GM12891 (cell line): ENCODE measurements around the gene IDH3G.
"Not testable (repeated sequence)": the region's sequence is repeated elsewhere in the genome, so short reads cannot be mapped to it uniquely, and the experiment has no call there.

Experiments
- DNase-seq: peaks from one replicate; pipeline ENCODE4 v3.0.0; 2011; ENCODE audit warnings: low spot score; ENCODE audit not compliant: insufficient read length
- FAIRE-seq: peaks from 2 replicates; lab custom pipeline; 2011; peaks lifted over from hg19 to GRCh38; lab: Jason Lieb, UNC
- PAX5 ChIP-seq: IDR thresholded peaks from 2 replicates; pipeline ENCODE4 v1.6.1; 2011; ENCODE audit warnings: low read length, moderate library complexity, mild to moderate bottlenecking; ENCODE audit not compliant: insufficient read depth, severe bottlenecking
- POLR2A ChIP-seq: IDR thresholded peaks from 2 replicates; pipeline ENCODE4 v1.6.1; 2011; ENCODE audit warnings: low read depth, low read length, control low read depth
- POLR2AphosphoS5 ChIP-seq: IDR thresholded peaks from 2 replicates; pipeline ENCODE4 v1.6.1; 2011; ENCODE audit warnings: low read depth, low read length, control low read depth
- POU2F2 ChIP-seq: IDR thresholded peaks from 2 replicates; pipeline ENCODE4 v1.6.1; 2011; ENCODE audit warnings: low read depth, mild to moderate bottlenecking, control low read depth, low read length, moderate library complexity
- SPI1 ChIP-seq: IDR thresholded peaks from 2 replicates; pipeline ENCODE4 v1.6.1; 2011; ENCODE audit warnings: low read depth, low read length, control low read depth
- TAF1 ChIP-seq: IDR thresholded peaks from 2 replicates; pipeline ENCODE4 v1.6.1; 2011; ENCODE audit warnings: low read depth, low read length, control low read depth

Gene IDH3G

GRCh38 chrX:153828723-153829548, 34.8 kb upstream of the IDH3G start:
- no peak for TF ChIP-seq POU2F2
- no peak for TF ChIP-seq TAF1
- TF ChIP-seq PAX5: no peak
- no peak for TF ChIP-seq POLR2A
- no peak for TF ChIP-seq POLR2AphosphoS5
- TF ChIP-seq SPI1: no peak
- FAIRE-seq (no peak), DNase-seq (no peak)

DNA sequence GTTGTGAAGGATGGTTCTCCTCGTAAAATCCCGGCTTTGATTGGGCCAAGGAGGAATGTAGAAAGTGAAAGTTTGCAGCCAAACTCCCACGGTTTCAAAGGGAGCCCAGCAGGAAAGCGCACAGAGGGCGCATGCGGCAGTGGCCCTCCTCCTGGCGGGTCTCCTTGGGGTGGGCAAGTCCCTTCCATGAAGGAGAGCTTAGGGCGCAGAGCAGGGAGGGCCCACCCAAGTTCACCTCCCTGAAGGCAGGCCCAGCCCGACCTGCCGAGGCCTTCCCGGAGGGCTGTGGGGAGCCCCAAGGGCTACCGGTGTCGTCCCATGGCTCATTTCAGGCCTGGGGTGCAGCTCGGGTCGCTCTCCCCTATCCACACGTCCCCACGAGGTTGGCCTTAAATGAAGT, 34.1 kb upstream of the IDH3G start:
- DNase-seq: no peak
- FAIRE-seq: no peak
- TF ChIP-seq POLR2AphosphoS5 (no peak), POU2F2 (no peak), PAX5 (no peak), TAF1 (no peak), SPI1 (no peak), POLR2A (no peak)

DNA sequence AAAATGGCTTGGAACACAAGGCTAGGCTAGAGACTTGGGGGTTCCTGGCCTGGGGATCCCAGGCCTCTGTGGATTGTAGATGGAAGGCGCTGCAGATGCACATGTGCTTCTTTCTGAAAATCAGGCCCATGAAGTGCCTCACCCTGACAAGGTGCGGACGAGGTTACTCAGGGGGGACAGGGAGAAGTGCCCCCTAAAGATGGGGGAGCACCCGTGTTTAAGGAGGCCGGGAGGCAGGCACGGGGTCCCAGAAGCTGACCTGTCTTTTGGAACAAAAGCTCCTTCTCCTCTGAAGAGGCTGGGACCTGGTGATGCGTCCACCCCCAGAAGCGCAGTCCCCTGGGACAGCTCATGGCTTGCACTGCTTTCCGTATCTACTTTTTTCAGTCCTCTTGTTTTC, 33.7 kb upstream of the IDH3G start:
- TF ChIP-seq POLR2A (no peak), TAF1 (no peak)
- FAIRE-seq: no peak

GRCh38 chrX:153827016-153827415, 32.8 kb upstream of the IDH3G start:
- no peak for FAIRE-seq

More for the DNA sequence above, 33.7 kb upstream of the IDH3G start:
- no peak for DNase-seq

DNA sequence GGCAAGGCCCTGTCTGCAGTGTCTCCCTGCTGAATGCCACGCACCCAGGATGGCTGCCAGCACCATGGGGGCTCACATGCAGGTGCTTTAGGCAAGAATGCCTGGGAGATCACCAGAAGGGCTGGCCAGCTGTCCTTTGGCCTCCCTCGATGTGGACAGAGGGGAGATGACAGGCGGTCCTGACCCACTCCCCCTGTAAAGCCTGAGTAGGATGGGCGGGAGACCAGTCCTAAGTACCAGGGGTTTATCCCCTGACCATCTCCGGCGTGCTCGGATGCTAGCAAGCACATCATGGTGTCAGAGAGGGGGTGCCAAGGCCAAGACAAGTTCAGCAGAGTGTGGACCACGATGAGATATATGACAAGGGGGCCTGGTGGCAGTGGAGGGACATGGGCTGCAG, 30.9 kb upstream of the IDH3G start:
- FAIRE-seq (no peak), DNase-seq (no peak)
- no peak for TF ChIP-seq SPI1
- no peak for TF ChIP-seq POLR2AphosphoS5
- no peak for TF ChIP-seq PAX5
- TF ChIP-seq POLR2A: no peak
- TF ChIP-seq TAF1: no peak
- no peak for TF ChIP-seq POU2F2

More at GRCh38 chrX:153827016-153827415, 32.8 kb upstream of the IDH3G start:
- DNase-seq: no peak
- no peak for TF ChIP-seq POU2F2
- no peak for TF ChIP-seq TAF1

DNA sequence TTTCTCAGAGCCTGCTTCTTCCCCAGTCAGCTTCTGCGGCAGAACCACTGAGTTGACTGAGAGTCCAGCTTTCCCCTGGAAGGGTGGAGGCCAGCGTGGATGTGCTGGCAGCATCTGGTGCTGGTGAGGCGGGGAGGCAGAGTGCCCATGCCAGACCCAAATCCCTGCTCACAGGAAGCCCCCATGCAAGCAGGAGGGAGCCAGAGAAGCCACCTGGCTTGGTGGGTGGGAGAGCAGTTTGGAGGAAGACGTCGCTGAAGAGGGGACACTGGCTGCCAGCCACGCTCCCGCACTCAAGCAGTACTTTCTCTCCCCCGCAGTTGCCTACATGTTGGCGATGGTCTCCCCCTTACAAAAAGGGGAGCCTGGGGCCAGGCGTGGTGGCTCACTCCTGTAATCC, 30.2 kb upstream of the IDH3G start:
- DNase-seq (no peak), FAIRE-seq (no peak)
- TF ChIP-seq PAX5 (no peak), SPI1 (no peak), TAF1 (no peak), POLR2A (no peak), POLR2AphosphoS5 (no peak), POU2F2 (no peak)

DNA sequence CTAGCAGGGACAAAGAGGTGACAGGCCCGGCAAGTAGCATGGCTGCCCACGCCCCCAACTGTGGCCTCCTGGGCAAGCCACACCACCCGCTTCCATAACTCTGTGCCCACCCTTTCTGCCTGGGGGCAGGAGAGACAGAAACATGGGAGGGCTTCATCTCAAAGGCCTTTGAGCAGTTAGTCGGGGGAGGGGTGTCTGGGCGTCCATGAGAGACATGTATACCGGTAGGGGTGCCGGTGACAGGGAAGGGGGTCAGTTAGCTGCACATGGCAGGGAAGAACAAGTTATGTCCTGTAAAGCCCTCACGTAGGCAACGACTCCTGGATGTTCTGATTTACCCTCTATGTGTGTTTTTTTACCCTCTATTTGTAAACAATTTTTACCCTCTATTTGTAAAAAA, 26.9 kb upstream of the IDH3G start:
- DNase-seq (no peak), FAIRE-seq (no peak)
- TF ChIP-seq SPI1 (no peak), POLR2A (no peak), PAX5 (no peak), POLR2AphosphoS5 (no peak), POU2F2 (no peak), TAF1 (no peak)

- DNase-seq (no peak), FAIRE-seq (no peak)
- TF ChIP-seq TAF1: no peak
- no peak for TF ChIP-seq POLR2A
- TF ChIP-seq SPI1: no peak
- no peak for TF ChIP-seq POLR2AphosphoS5
- no peak for TF ChIP-seq POU2F2
- TF ChIP-seq PAX5: no peak
Observed at GRCh38 chrX:153820601-153821000, 26.4 kb upstream of the IDH3G start.

DNA sequence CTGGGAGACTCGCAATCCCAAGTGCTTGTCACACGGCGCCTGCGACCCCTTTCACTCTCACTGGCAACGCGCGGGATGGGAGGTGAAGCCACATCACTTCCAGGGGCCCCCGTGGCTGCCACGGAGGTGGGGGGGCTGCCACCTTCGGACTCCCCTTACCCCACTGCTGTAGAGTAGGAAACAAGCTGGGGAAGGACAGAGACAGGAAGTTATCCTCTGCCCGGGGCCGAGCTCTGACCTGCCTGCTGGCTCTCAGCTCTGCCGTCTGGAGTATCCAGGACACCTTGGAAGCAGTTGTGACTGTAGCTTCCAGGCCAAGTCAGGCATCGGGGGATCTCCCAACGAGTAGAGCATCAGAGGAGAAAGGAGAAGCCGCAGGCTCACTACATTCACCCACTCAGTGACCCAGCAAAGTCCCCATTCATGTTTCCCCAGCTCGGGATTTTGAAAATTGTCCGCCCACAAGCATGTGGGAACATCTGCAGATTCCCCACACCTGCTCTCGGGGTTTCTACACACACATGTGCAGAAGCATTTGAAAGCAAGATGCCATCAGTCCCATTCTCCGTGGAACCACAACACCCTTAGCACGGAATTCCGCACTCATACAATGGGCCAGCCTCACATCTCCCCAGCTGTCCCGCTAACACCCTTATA, 25.3 kb upstream of the IDH3G start:
- FAIRE-seq (no peak), DNase-seq (no peak)
- TF ChIP-seq SPI1 (no peak), POLR2A (no peak), PAX5 (no peak), TAF1 (no peak), POU2F2 (no peak), POLR2AphosphoS5 (no peak)

GRCh38 chrX:153818571-153819383, 24.6 kb upstream of the IDH3G start:
- FAIRE-seq (peak; percentile 55), DNase-seq (peak; percentile 58)
- TF ChIP-seq TAF1 (no peak), POLR2AphosphoS5 (no peak), SPI1 (no peak), POU2F2 (no peak), PAX5 (no peak), POLR2A (no peak)

DNA sequence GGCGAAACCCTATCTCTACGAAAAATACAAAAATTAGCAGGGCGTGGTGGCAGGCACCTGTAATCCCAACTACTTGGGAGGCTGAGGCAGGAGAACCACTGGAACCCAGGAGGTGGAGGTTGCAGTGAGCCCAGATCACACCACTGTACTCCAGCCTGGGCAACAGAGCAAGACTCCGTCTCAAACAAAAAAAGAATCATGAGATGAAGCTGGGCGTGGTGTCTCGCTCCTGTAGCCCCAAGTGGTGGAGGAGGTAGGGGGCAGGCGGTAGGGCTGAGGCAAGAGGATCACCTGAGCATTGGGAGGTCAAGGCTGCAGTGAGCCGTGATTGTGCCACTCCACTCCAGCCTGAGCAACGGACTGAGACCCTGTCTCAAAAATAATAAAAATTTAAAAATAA, 23.9 kb upstream of the IDH3G start:
- not testable (repeated sequence) for FAIRE-seq, DNase-seq
